Measurements from ENCODE around the gene TPCN2.

DNA sequence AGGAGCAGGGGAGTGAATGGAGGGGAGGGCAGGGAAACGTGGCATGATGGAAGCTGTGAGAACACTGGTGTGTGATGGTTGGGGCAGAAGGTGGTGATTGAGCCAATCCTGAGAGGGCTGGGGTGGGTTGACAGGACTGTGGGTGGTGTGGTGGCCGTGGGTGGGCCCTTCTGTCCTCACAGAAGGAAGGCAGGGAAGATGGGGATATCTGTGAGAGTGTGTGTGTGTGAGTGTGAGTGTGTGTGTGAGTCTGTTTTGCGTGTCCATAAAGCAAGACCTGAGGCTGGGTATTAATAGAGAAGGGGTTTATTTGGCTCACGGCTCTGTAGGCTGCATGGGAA lies 13.0 kb downstream of the TPCN2 start:
- TF ChIP-seq, protein P1, sequence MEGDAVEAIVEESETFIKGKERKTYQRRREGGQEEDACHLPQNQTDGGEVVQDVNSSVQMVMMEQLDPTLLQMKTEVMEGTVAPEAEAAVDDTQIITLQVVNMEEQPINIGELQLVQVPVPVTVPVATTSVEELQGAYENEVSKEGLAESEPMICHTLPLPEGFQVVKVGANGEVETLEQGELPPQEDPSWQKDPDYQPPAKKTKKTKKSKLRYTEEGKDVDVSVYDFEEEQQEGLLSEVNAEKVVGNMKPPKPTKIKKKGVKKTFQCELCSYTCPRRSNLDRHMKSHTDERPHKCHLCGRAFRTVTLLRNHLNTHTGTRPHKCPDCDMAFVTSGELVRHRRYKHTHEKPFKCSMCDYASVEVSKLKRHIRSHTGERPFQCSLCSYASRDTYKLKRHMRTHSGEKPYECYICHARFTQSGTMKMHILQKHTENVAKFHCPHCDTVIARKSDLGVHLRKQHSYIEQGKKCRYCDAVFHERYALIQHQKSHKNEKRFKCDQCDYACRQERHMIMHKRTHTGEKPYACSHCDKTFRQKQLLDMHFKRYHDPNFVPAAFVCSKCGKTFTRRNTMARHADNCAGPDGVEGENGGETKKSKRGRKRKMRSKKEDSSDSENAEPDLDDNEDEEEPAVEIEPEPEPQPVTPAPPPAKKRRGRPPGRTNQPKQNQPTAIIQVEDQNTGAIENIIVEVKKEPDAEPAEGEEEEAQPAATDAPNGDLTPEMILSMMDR (conservative IDR thresholded peaks at IDR 0.05 in 1 of 2, IDR thresholded peaks at IDR 0.05 in 1 of 2; ENCODE audit: extremely low read depth in 1 of 2, insufficient read depth in 1 of 2, low read depth in 1 of 2, low read length in 2 of 2): no peak
- TF ChIP-seq EZH2 (IDR thresholded peaks at IDR 0.05; ENCODE audit: borderline replicate concordance, low read length): no peak
